H1 (cell line): Measurements from ENCODE around the gene MED31. TPM values are rescaled to one million over a fixed set of nuclear protein-coding genes. Genes with fewer than 3 reads are reported as not detected.
A peak's percentile ranks its signal among the peaks of the same experiment; 100 is the strongest.
"Not testable (repeated sequence)": the region's sequence is repeated elsewhere in the genome, so short reads cannot be mapped to it uniquely, and the experiment has no call there.

Experiments
- CTCF ChIA-PET: fragments of 300-600 bp; sonication (Branson Sonifier 250); formaldehyde crosslinking; loops from one replicate; lab custom pipeline; 2021; ENCODE audit not compliant: partially characterized antibody; lab: Charles Lee
- POLR2A ChIA-PET: fragments of 300-600 bp; sonication (Branson Sonifier 250); formaldehyde crosslinking; loops from one replicate; lab custom pipeline; 2021; ENCODE audit warnings: inconsistent platforms; ENCODE audit not compliant: partially characterized antibody; lab: Charles Lee
- DNase-seq, 2 experiments: peaks; one replicate each; pipeline versions ENCODE4 v3.0.0 to v3.0.0-alpha.2; 2010 to 2022; ENCODE audit warnings: low spot score in 2 of 2, low read depth in 1 of 2, mixed read lengths in 1 of 2
- FAIRE-seq: peaks from 2 replicates; lab custom pipeline; 2011; peaks lifted over from hg19 to GRCh38; lab: Jason Lieb, UNC
- H2AFZ ChIP-seq: 2 replicates; pipeline ENCODE4 v1.8.1; 2012; ENCODE audit warnings: low read length, inconsistent platforms
- H2AK5ac ChIP-seq: 2 replicates; pipeline ENCODE4 v1.6.1; 2013; ENCODE audit warnings: low read depth, low read length
- H2BK120ac ChIP-seq: replicated peaks from 2 replicates; pipeline ENCODE3; 2013; ENCODE audit warnings: low read depth, low read length, inconsistent platforms
- H2BK12ac ChIP-seq: 2 replicates; pipeline ENCODE4 v1.6.1; 2013; ENCODE audit warnings: low read depth, low read length
- H2BK15ac ChIP-seq: 2 replicates; pipeline ENCODE4 v1.6.1; 2013; ENCODE audit warnings: low read length
- H2BK20ac ChIP-seq: 2 replicates; pipeline ENCODE4 v1.6.1; 2013; ENCODE audit warnings: low read length
- H2BK5ac ChIP-seq: 2 replicates; pipeline ENCODE4 v1.6.1; 2013; ENCODE audit warnings: low read depth, low read length
- H3K14ac ChIP-seq: 2 replicates; pipeline ENCODE4 v1.6.1; 2013; ENCODE audit warnings: inconsistent platforms; ENCODE audit not compliant: insufficient read length
- H3K18ac ChIP-seq: 2 replicates; pipeline ENCODE4 v1.6.1; 2013; ENCODE audit warnings: low read length; ENCODE audit errors: extremely low read depth
- H3K23ac ChIP-seq: 2 replicates; pipeline ENCODE4 v1.6.1; 2013; ENCODE audit warnings: inconsistent platforms; ENCODE audit not compliant: insufficient read length
- H3K23me2 ChIP-seq: 2 replicates; pipeline ENCODE4 v1.6.1; 2013; ENCODE audit warnings: low read depth, low read length
- H3K27ac ChIP-seq: 2 replicates; pipeline ENCODE4 v1.6.1; 2011; ENCODE audit warnings: low read depth, low read length, inconsistent platforms
- H3K27me3 ChIP-seq, 4 experiments: replicated peaks in 1 of 4; 1 replicate in 1 of 4; 2 replicates in 3 of 4; pipeline versions ENCODE4 v1.6.1 to v1.8.1; 2011 to 2013; ENCODE audit warnings: low read length in 3 of 4, mild to moderate bottlenecking in 3 of 4, inconsistent platforms in 2 of 4, mixed read lengths in 2 of 4, moderate library complexity in 1 of 4; ENCODE audit not compliant: control insufficient read depth in 3 of 4, insufficient read depth in 3 of 4; ENCODE audit errors: extremely low read depth in 1 of 4
- H3K36me3 ChIP-seq, 4 experiments: 2 replicates each; pipeline versions ENCODE4 v1.6.1 to v1.8.1; 2011 to 2013; ENCODE audit warnings: mild to moderate bottlenecking in 4 of 4, low read length in 3 of 4, moderate library complexity in 2 of 4, control low read depth in 1 of 4, inconsistent platforms in 1 of 4; ENCODE audit not compliant: insufficient read depth in 4 of 4, control insufficient read depth in 2 of 4
- H3K4ac ChIP-seq: replicated peaks from 2 replicates; pipeline ENCODE3; 2013; ENCODE audit warnings: low read length, low read depth, mixed read lengths, inconsistent platforms; ENCODE audit not compliant: insufficient read length
- H3K4me1 ChIP-seq, 4 experiments: replicated peaks in 1 of 4; 1 replicate in 1 of 4; 2 replicates in 3 of 4; pipeline versions ENCODE4 v1.6.1 to v1.8.1; 2011 to 2013; ENCODE audit warnings: low read length in 3 of 4, inconsistent platforms in 2 of 4, mixed read lengths in 1 of 4; ENCODE audit not compliant: insufficient read depth in 4 of 4, control insufficient read depth in 3 of 4
- H3K4me2 ChIP-seq, 2 experiments: 2 replicates each; pipeline versions ENCODE4 v1.6.1 to v1.8.1; 2011 to 2013; ENCODE audit warnings: low read depth in 2 of 2, low read length in 2 of 2, control low read depth in 1 of 2, inconsistent platforms in 1 of 2, mild to moderate bottlenecking in 1 of 2; ENCODE audit not compliant: insufficient read depth in 1 of 2
- H3K4me3 ChIP-seq, 4 experiments: fragments of 200-600, 300-600 bp in 1 of 4; sonication (generic), shearing (Covaris generic), sonication (Bioruptor Twin) in 1 of 4; 2 replicates each; pipeline versions ENCODE4 v1.5.1 to v1.8.1; 2011 to 2016; ENCODE audit warnings: low read length in 4 of 4, low read depth in 3 of 4, control low read depth in 2 of 4, inconsistent platforms in 2 of 4, mild to moderate bottlenecking in 2 of 4, mixed read lengths in 1 of 4, moderate library complexity in 1 of 4; ENCODE audit not compliant: insufficient read depth in 2 of 4; ENCODE audit errors: extremely low read depth in 1 of 4
- H3K56ac ChIP-seq: replicated peaks from 2 replicates; pipeline ENCODE3; 2013; ENCODE audit warnings: low read depth, mild to moderate bottlenecking, mixed read lengths, low read length, inconsistent platforms; ENCODE audit not compliant: insufficient read length
- H3K79me1 ChIP-seq: 2 replicates; pipeline ENCODE4 v1.6.1; 2013; ENCODE audit warnings: low read depth, low read length, control low read depth
- H3K79me2 ChIP-seq, 2 experiments: 2 replicates each; pipeline versions ENCODE4 v1.6.1 to v1.8.1; 2012 to 2013; ENCODE audit warnings: low read length in 2 of 2, mild to moderate bottlenecking in 2 of 2, inconsistent platforms in 1 of 2; ENCODE audit not compliant: insufficient read depth in 2 of 2, control insufficient read depth in 1 of 2
- H3K9ac ChIP-seq, 4 experiments: replicated peaks in 1 of 4; 1 replicate in 1 of 4; 2 replicates in 3 of 4; pipeline versions ENCODE4 v1.6.1 to v1.8.1; 2011 to 2013; ENCODE audit warnings: low read depth in 3 of 4, low read length in 3 of 4, control low read depth in 2 of 4, mild to moderate bottlenecking in 2 of 4, moderate library complexity in 2 of 4, inconsistent platforms in 1 of 4; ENCODE audit errors: extremely low read depth in 1 of 4
- H3K9me3 ChIP-seq, 2 experiments: 2 replicates each; pipeline versions ENCODE4 v1.6.1 to v1.8.1; 2012 to 2013; ENCODE audit warnings: mild to moderate bottlenecking in 2 of 2, moderate library complexity in 2 of 2, control low read depth in 1 of 2, inconsistent platforms in 1 of 2, low read depth in 1 of 2, low read length in 1 of 2, mixed read lengths in 1 of 2; ENCODE audit not compliant: insufficient read depth in 2 of 2
- H4K20me1 ChIP-seq, 2 experiments: replicated peaks in 1 of 2; 2 replicates each; pipeline versions ENCODE3 to v1.8.1; 2011 to 2013; ENCODE audit warnings: inconsistent platforms in 2 of 2, low read length in 2 of 2, mild to moderate bottlenecking in 1 of 2; ENCODE audit not compliant: insufficient read depth in 2 of 2, control insufficient read depth in 1 of 2
- H4K5ac ChIP-seq: 2 replicates; pipeline ENCODE4 v1.6.1; 2013; ENCODE audit warnings: low read length, low read depth, mixed read lengths, inconsistent platforms; ENCODE audit not compliant: insufficient read length
- H4K8ac ChIP-seq: 2 replicates; pipeline ENCODE4 v1.8.0; 2013; ENCODE audit warnings: mild to moderate bottlenecking, moderate library complexity, low read length, inconsistent platforms; ENCODE audit not compliant: insufficient read depth; ENCODE audit errors: extremely low read depth
- H4K91ac ChIP-seq: replicated peaks from 2 replicates; pipeline ENCODE3; 2013; ENCODE audit warnings: low read length, mixed read lengths, inconsistent platforms; ENCODE audit not compliant: insufficient read length
- BCL11A ChIP-seq, 2 experiments: IDR thresholded peaks; one replicate each; pipeline ENCODE4 v1.6.1; 2011; ENCODE audit warnings: low read depth in 2 of 2, low read length in 2 of 2, mild to moderate bottlenecking in 2 of 2
- CEBPB ChIP-seq: IDR thresholded peaks from 2 replicates; pipeline ENCODE4 v1.6.1; 2012; ENCODE audit warnings: low read depth, low read length
- EGR1 ChIP-seq: IDR thresholded peaks from 2 replicates; pipeline ENCODE4 v1.6.1; 2011; ENCODE audit warnings: low read depth, low read length, borderline replicate concordance
- EP300 ChIP-seq, 2 experiments: IDR thresholded peaks; 1 replicate in 1 of 2; 2 replicates in 1 of 2; pipeline ENCODE4 v1.6.1; 2011 to 2012; ENCODE audit warnings: low read depth in 2 of 2, low read length in 2 of 2, mild to moderate bottlenecking in 2 of 2, borderline replicate concordance in 1 of 2, inconsistent platforms in 1 of 2, moderate library complexity in 1 of 2
- EZH2 ChIP-seq: fragments of 200-600 bp; sonication (generic); IDR thresholded peaks from 2 replicates; pipeline ENCODE4 v1.7.1; 2012; ENCODE audit warnings: low read depth, mild to moderate bottlenecking, moderate library complexity, low read length, inconsistent platforms; ENCODE audit not compliant: severe bottlenecking
- FOSL1 ChIP-seq: IDR thresholded peaks from 2 replicates; pipeline ENCODE4 v1.6.1; 2011; ENCODE audit warnings: mild to moderate bottlenecking, low read depth, low read length, moderate library complexity; ENCODE audit not compliant: insufficient read depth
- JUND ChIP-seq: IDR thresholded peaks from 2 replicates; pipeline ENCODE4 v1.6.1; 2011; ENCODE audit warnings: mild to moderate bottlenecking, improper control_type of control experiment, low read length
- MAFK ChIP-seq: IDR thresholded peaks from 2 replicates; pipeline ENCODE4 v1.6.1; 2012; ENCODE audit warnings: low read depth, mild to moderate bottlenecking, improper control_type of control experiment, low read length
- PHF8 ChIP-seq: fragments of 200-600 bp; sonication (generic); conservative IDR thresholded peaks from 2 replicates; pipeline ENCODE4 v1.7.1; 2012; ENCODE audit warnings: low read depth, mild to moderate bottlenecking, inconsistent platforms, low read length, moderate library complexity
- SIRT6 ChIP-seq: IDR thresholded peaks from one replicate; pipeline ENCODE4 v1.7.1; 2012; ENCODE audit warnings: low read length, inconsistent platforms
- TEAD4 ChIP-seq: IDR thresholded peaks from 2 replicates; pipeline ENCODE4 v1.6.1; 2012; ENCODE audit warnings: low read depth, low read length, inconsistent platforms, mixed read lengths
- YY1 ChIP-seq: IDR thresholded peaks from 2 replicates; pipeline ENCODE4 v1.6.1; 2011; ENCODE audit warnings: low read depth, mild to moderate bottlenecking, low read length
- WGBS, 2 experiments: shearing (Covaris generic) in 1 of 2; methylation state at CpG; one replicate each; pipeline versions ENCODE4 v1.1.6 to v1.1.7; 2013 to 2015; ENCODE audit warnings: low lambda C conversion rate in 2 of 2, mixed read lengths in 2 of 2, inconsistent platforms in 1 of 2, low coverage in 1 of 2, missing lambda C conversion rate in 1 of 2; ENCODE audit not compliant: insufficient replicate concordance in 2 of 2, insufficient coverage in 1 of 2, insufficient read length in 1 of 2; ENCODE audit errors: extremely low coverage in 1 of 2, missing lambda C conversion rate in 1 of 2; 5-methylcytosine and 5-hydroxymethylcytosine counted together
- polyA plus RNA-seq, 7 experiments: library from polyadenylated mRNA; depleted of rRNA in 3 of 7; stranded (reverse) in 5 of 7; unstranded in 2 of 7; fragments of >200 nt in 5 of 7; fragments of 200-250 nt in 2 of 7; gene quantifications; 1 replicate in 5 of 7; 2 replicates in 1 of 7; 4 replicates in 1 of 7; pipeline versions ENCODE4 v1.2.1 to v1.2.3, GENCODE V29; 2011 to 2013; ENCODE audit warnings: missing spikeins in 2 of 7, mixed read lengths in 2 of 7
- total RNA-seq: library from RNA; stranded (reverse); fragmentation: NEBNext Ultra II Directional; extraction: Animal tissue kit (Norgen Biotek cat#: 25700); gene quantifications from 2 replicates; pipeline ENCODE4 v1.2.1, GENCODE V29; 2021

MED31 gene
- total and polyA plus RNA-seq, 2 of the 8 experiments (the other 6 are each of a cell fraction or from before 2014, with no cell fraction given) = 4.6 to 12.3 TPM

- TF ChIP-seq EZH2 (no peak), CEBPB (no peak), FOSL1 (no peak), YY1 (0 out of 2 replicates have a peak, but pooled peaks have one; percentile 32), BCL11A (IDR thresholded peaks at IDR 0.05; ENCODE audit: low read depth in 2 of 2, low read length in 2 of 2) (no peak), TEAD4 (no peak), PHF8 (no peak), SIRT6 (no peak), MAFK (no peak), JUND (no peak), EP300 (IDR thresholded peaks at IDR 0.05; ENCODE audit: borderline replicate concordance in 1 of 2, low read depth in 2 of 2, low read length in 2 of 2) (no peak), EGR1 (no peak)
Measured at GRCh38 chr17:6666077-6666521, 14.7 kb upstream of the MED31 start (continued).

GRCh38 chr17:6663200-6663599 is 11.8 kb upstream of the MED31 start:
- H3K79me1 ChIP-seq, DNase-seq, H2BK20ac ChIP-seq, H3K79me2 ChIP-seq, H3K18ac ChIP-seq, H3K14ac ChIP-seq, H2BK12ac ChIP-seq, H3K23ac ChIP-seq, H4K91ac ChIP-seq, H4K5ac ChIP-seq, H3K36me3 ChIP-seq, H2AK5ac ChIP-seq, H3K4me3 ChIP-seq, H3K4me2 ChIP-seq, H4K20me1 ChIP-seq, H3K9me3 ChIP-seq, H4K8ac ChIP-seq, H3K56ac ChIP-seq, POLR2A ChIA-PET, H3K23me2 ChIP-seq, H3K4ac ChIP-seq, H2BK5ac ChIP-seq, H3K27me3 ChIP-seq, H3K9ac ChIP-seq, H2BK15ac ChIP-seq, H2BK120ac ChIP-seq, H3K27ac ChIP-seq, H3K4me1 ChIP-seq, H2AFZ ChIP-seq, FAIRE-seq: not testable (repeated sequence)
- 93% methylated on average over 14 of the region's 14 CpGs; no CpG with 5 or more reads in 1 of the 2 experiments for WGBS, 2 experiments
- CTCF ChIA-PET = interaction anchor here (1.1 to 1.8 kb wide), 2 partner anchors 252 to 339 kb away, joined by 4 read pairs; no protein-coding TSS in a partner anchor
